Measurements from ENCODE around the gene NUP210L.

GRCh38 chr1:154019269-154019668 is 135.6 kb downstream of the NUP210L start:
- TF ChIP-seq, protein P1, sequence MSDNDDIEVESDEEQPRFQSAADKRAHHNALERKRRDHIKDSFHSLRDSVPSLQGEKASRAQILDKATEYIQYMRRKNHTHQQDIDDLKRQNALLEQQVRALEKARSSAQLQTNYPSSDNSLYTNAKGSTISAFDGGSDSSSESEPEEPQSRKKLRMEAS (IDR thresholded peaks at IDR 0.05), result no peak
- TF ChIP-seq CTCF (IDR thresholded peaks at IDR 0.05 in 2 of 3, conservative IDR thresholded peaks at IDR 0.05 in 1 of 3; ENCODE audit: borderline replicate concordance in 1 of 3, insufficient read depth in 1 of 3, low read depth in 2 of 3, low read length in 2 of 3) (no peak), JUND (IDR thresholded peaks at IDR 0.05) (no peak), POLR2A (IDR thresholded peaks at IDR 0.05; ENCODE audit: borderline replicate concordance, extremely low read depth, insufficient read depth, insufficient read length) (no peak)
